Astrocyte (in vitro differentiated cells and primary cell): Measurements from ENCODE around the gene MYL6.

Experiments used
- EZH2 ChIP-seq: IDR thresholded peaks from 2 replicates; pipeline ENCODE4 v1.6.1; 2012; ENCODE audit warnings: mild to moderate bottlenecking, low read length, inconsistent platforms; ENCODE audit not compliant: insufficient read depth
- TF ChIP-seq, protein P1 (sequence below): IDR thresholded peaks from 2 replicates; pipeline ENCODE4 v1.5.1; 2011; ENCODE audit warnings: low read depth, mild to moderate bottlenecking, inconsistent platforms, low read length, moderate library complexity; ENCODE audit not compliant: insufficient read depth

DNA sequence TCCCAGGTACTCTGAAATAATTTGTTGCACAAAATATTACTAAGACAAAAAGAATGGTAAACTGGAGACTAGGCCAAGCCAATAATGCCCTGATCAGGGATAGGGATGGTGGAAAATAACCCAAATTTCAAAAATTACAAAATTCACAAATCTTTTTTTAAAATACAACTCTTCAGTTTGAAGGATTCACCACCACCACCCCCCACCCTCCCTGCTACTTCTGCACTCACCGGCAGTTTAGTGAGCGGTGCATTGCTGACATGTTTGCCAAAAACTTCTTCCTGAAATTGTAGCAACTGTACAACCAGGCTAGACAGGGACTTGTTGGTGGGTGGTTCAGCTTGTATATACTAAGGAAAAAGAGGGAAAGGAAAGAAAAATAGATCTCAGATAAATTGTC, 28.8 kb downstream of the MYL6 start:
- TF ChIP-seq, protein P1, sequence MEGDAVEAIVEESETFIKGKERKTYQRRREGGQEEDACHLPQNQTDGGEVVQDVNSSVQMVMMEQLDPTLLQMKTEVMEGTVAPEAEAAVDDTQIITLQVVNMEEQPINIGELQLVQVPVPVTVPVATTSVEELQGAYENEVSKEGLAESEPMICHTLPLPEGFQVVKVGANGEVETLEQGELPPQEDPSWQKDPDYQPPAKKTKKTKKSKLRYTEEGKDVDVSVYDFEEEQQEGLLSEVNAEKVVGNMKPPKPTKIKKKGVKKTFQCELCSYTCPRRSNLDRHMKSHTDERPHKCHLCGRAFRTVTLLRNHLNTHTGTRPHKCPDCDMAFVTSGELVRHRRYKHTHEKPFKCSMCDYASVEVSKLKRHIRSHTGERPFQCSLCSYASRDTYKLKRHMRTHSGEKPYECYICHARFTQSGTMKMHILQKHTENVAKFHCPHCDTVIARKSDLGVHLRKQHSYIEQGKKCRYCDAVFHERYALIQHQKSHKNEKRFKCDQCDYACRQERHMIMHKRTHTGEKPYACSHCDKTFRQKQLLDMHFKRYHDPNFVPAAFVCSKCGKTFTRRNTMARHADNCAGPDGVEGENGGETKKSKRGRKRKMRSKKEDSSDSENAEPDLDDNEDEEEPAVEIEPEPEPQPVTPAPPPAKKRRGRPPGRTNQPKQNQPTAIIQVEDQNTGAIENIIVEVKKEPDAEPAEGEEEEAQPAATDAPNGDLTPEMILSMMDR, result no peak
- no peak for TF ChIP-seq EZH2
